Occipital lobe (tissue), 2 donors: ENCODE data around the gene TSEN2. TPM values are rescaled to one million over a fixed set of nuclear protein-coding genes. Genes with fewer than 3 reads are reported as not detected.

Experiments
- DNase-seq: peaks from one replicate; lab custom pipeline; 2025; lab: John Stamatoyannopoulos, UW
- total RNA-seq: library from RNA; depleted of rRNA; stranded (reverse); fragments of >200 nt; gene quantifications from one replicate; pipeline ENCODE4 v1.2.3, GENCODE V29; 2014

Gene TSEN2
- total RNA-seq, 1 donor from 2014 or later = 29.3 TPM

DNA sequence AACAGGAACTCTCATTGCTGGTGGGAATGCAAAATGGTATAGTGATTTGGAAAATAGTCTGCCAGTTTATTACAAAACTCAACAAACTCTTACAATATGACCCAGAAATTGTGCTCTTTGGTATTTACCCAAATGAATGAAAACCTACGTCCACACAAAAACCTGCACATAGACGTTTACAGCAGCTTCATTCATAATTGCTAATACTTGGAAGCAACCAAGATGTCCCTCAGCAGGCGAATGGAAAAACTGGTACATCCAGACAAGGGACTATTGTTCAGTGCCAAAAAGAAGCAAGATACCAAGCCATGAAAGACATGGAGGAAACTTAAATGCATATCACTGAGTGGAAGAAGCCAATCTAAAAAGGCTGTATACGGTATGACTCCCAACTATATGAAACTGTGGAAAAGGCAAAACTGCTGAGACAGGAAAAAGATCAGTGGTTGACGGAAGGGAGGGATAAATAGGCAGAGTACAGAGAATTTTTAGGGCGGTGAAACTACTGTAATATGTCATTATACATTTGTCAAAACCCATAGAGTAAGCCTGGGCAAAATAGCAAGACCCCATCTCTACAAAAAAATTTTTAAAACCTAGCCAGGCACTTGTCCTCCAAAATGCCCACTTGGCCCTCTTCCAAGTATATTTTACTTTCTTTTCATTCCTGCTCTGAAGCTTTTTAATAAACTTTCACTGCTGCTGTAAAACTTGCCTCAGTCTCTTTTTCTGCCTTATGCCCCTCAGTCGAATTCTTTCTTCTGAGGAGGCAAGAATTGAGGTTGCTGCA is 65.9 kb downstream of the TSEN2 start:
- no peak for DNase-seq

DNA sequence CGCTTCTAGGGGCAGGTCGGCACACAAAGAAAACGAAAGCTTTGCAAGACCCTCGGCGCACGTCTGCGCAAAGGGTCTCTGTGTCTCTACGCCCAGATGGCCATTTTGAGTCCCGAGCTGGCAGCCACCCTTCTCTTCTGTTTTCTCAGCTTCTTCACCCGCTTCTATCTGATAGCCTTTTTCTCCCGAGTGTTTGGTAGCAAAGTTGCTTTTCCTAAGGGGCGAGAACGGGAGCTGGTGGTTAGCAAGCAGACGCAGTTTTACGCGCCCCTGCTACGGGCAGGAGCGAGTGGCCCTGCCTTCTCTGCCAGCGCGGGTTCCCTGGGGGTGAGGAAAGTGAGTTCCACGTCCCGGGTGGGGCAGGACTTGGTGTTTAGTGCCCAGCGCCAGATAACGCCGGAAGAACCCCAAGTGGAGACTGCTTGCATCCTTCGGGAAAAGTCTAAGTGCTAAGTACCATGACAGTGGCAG is 69.7 kb downstream of the TSEN2 start:
- DNase-seq = peak; percentile 5

DNA sequence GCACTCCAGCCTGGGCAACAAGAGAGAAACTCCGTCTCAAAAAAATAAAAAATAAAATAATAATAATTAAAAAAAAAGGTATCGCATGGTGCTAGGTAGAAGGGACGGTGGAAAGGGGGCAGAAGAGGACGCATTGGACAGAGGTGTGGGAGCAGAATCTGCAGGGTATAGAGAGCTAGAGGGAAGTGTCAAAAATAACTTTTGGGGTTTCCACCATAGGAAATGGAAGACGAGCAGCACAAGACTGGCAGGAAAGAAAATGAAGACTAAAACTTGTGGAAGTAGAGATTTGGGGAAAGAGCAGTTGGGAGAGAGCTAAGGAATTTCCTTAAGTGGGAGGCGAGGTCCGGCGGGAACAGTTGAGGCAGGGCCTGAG is 72.0 kb downstream of the TSEN2 start:
- DNase-seq = no peak

DNA sequence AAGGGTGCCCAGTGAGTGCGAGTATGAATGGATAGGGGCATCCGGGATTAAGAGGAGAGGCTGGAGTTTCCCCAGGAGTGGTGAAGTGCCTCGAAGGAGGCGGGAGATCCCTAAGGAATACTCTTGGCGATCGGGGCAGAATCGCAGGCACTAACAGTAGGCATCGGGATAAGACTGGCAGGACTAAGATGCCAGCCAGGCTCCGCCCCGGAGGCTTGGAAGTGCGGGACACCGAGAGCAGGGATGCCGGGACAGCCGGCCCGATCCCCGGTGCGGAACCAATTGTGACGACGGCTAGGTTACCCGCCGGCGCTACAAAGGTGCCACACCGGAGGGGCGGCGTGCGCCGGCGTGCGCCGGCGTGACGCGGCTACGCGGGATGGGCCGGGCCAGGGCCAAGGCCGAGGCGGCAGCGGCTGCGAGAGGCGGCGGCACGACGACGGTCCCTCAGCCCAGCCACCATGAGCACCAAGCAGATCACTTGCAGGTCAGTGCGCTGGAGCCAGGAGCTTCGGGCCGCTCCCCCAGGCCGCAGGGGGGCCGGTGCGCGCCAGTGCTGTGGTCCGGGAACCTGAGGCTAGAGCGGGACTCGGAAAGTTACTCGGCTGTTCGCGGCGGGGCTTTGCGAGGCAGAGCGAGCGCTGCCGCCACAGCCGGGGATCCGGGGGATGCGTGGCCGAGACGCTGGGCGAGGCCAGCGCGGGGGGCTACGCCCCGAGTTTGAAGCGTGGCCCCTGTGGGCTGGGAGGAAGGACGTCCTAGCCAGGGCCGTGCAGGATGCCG is 72.6 kb downstream of the TSEN2 start, which contains the start of gene MKRN2:
MKRN2 (plus strand) TSS at position 398 of the 783 bp plus-strand sequence; CDS start at position 462, 64 bp downstream.
- DNase-seq = peak; percentile 89

DNA sequence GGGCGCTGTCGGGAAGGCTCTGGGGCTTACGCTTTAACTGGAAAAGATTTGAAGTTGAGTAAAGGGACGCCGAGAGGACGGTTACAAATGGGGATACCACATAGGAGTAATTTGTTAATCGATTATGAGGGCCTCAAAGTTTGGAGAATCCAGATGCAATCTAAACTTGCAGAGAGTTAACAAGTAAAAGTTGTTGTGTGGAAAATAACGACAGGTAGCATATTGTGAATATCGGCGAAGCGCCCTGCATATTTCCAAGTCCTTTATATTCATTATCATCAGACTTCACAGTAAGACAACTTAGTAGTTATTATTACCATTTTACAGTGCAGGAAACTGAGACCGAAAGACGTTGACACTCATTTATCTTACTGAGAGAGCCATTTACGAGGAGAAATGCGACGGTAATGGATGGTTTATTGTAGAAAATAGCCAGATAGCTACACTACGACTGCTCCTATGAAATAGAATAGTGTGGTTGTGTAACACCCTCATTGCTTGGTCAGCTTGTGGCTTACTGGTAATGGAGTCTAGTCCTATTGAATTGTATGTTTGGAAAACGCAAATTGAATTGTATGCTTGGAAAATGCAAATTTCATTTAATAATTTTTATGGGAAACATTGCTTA is 73.3 kb downstream of the TSEN2 start:
- no peak for DNase-seq

DNA sequence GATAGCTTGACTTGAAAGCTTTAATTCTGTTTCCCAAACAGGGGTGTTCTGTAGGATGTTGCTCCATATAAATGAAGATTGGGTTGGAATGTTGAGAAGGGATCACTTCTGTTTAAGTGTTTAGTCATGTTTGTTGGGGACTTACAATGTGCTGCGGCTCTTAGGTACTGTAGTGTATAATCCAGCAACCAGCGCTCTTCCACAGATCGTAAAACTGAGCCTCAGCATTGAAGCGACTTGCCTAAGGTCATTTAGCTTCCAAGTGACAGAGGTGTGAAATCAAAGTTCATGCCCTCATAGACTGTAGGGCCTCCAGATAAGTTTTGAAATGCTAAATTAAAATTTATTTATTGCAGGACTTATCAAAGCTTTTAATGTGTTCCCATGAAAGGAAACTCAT is 74.4 kb downstream of the TSEN2 start:
- no peak for DNase-seq

DNA sequence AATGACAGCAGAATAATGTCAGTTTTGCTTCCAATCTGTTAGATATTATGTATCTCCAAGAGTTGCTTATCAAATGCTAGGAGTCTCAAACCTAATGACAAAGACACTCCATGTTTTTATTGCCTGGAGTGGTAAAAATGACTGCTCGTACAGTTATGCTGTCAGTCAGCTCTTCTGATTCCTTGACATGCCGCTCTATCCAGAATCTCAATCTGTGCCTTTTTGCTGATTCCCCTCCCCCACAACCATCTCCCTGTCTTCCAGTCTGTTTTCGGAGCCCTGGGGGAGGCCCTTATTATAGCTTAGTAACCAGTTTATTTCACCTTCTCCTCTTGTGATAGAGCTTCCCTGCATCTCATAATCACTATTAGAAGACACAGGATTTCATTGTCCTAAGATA is 75.2 kb downstream of the TSEN2 start:
- DNase-seq = no peak

DNA sequence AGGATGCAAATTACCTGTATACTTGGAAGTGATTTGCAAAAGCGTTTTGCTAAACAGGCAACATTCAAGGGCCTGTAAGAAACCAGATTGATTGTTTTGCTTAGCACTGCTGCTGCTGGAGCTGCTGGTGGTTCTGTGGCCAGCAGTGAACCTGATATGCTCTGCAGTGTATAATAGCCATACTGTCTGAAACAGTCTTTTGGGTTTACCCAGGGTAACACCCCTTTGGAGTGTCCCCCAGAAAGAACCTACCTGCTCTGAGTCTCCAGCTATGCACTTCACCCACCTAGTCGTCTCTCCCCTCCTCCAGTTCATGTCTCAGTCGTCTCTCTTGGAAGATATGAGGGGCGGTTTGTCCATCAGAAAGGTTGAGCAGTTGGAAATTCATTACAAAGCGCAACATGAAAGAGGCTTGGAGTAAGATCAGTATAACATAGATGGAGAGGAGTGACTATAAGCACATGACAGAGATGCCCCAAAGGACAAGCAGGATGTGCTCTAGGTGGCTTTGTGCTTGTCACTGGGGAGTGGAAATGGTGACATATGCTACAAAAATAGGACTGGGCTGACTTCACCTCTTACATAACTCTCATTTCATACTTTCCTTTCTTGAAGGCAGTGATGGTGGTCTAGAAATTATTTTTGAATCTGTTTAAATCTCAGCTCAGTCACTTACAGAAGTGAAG is 76.4 kb downstream of the TSEN2 start:
- DNase-seq = no peak

DNA sequence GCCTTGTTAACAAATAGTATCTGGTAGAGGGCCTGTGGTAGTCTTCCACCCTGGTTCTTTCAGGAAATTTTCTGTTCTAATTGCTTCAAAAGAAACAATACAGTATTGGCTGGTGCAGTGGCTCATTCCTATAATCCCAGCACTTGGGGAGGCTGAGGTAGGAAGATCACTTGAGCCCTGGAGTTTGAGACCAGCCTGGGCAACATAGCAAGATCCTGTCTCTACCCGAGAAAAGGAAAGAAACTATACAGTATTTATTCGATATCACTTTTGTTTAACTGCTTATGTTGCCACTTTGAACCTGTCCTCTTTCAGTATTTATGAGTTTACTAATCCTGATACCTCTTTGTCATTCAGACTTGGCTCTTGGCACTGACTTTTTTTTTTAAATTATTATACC is 77.1 kb downstream of the TSEN2 start:
- no peak for DNase-seq

DNA sequence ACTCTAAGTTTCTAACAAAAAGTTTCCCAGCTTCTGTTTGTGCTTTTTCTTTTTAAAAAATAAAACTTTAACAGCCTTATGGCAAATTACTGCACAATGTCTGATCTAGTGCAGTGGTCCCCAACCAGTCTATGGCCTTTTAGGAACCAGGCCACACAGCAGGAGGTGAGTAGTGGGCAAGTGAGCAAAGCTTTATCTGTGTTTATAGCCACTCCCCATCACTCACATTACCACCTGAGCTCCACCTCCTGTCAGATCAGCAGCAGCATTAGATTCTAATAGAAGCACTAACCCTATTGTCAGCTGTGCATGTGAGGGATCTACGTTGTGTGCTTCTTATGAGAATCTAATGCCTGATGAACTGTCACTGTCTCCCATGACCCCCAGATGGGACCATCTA is 78.2 kb downstream of the TSEN2 start:
- no peak for DNase-seq

DNA sequence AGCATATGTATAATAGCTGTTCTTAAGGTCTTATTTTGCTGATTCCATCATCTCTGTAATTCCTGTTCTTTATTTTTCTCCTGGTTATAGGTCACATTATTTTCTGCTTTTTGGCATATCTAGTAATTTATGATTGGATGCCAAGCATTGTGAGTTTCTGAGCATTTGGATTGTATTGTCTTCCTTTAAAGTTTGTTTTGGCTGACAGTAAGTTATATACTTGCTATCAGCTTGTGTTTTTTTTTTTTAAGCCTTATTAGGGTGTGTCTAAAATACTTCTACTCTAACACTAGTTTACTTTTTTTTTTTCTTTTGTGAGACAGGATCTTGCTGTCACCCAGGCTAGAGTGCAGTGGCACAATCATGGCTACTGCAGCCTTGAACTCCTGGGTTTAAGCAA is 82.7 kb downstream of the TSEN2 start:
- no peak for DNase-seq

DNA sequence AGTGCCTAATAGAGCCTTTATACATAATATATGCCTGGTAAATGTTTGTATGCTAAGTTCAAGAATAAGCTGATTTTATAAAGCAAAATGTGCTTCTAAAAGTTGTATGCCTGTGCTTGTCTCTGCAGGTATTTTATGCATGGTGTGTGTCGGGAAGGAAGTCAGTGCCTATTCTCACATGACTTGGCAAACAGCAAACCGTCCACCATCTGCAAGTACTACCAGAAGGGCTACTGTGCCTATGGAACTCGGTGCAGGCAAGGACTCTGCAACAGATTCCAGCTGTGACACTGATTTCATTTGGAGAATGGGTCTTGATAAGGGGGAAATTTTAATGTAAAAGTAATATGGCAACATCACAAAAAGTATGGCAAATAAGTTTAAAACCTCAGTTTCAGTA is 84.5 kb downstream of the TSEN2 start:
- no peak for DNase-seq

DNA sequence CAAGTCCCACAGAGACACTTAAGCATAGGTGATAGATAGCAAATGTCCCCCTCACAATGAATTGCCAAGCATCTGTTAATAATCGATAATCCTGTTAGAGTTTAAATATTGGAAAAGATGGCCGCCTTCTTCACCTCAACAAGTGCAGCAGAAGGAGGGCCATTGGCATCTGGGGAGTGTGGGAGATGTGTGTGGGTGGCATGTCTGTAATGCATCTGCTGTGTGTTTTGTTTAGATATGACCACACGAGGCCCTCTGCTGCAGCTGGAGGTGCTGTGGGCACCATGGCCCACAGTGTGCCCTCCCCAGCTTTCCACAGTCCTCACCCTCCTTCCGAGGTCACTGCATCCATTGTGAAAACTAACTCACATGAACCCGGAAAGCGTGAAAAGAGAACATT is 85.6 kb downstream of the TSEN2 start:
- no peak for DNase-seq

DNA sequence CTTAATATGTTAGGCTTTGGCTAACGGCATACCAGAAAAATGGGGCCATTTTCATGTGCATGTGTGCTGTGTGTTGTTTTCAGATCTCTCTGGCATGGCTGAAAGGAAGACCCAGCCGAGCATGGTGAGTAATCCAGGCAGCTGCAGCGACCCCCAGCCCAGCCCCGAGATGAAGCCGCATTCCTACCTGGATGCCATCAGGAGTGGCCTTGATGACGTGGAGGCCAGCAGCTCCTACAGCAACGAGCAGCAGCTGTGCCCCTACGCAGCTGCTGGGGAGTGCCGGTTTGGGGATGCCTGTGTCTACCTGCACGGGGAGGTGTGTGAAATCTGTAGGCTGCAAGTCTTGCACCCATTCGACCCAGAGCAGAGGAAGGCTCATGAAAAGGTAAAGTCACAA is 87.7 kb downstream of the TSEN2 start:
- DNase-seq = no peak

DNA sequence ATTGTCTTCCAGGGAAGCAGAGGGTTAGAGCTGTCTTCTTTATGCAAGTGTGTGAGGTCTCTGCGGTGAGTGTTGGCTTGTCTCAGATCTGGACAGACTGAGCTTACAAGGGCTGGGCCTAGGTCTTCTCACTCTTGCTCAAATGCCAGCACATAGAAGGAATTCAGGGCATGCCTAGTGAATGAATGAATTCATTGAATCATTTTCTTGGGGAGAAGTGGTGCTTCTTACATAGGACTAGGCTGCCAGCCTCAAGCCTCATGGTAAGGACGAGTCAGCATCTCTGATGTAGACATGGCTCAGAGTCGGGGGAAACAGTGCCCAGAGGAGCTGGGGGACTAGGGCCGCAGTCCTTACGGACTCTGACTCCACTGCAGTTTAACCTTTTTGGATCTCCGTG is 89.9 kb downstream of the TSEN2 start:
- DNase-seq = no peak

DNA sequence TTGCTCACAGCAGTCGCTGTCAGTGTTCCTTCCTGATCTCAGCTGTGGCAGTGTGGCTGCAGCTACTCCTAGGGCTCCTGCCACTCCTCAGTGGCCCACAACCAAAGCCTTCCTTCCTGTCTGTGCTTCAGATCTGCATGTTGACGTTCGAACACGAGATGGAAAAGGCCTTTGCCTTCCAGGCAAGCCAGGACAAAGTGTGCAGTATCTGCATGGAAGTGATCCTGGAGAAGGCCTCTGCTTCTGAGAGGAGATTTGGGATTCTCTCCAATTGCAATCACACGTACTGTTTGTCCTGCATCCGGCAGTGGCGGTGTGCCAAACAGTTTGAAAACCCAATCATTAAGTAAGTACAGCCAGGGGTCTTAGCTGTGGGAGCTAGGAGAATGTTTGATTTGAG is 90.4 kb downstream of the TSEN2 start:
- no peak for DNase-seq

DNA sequence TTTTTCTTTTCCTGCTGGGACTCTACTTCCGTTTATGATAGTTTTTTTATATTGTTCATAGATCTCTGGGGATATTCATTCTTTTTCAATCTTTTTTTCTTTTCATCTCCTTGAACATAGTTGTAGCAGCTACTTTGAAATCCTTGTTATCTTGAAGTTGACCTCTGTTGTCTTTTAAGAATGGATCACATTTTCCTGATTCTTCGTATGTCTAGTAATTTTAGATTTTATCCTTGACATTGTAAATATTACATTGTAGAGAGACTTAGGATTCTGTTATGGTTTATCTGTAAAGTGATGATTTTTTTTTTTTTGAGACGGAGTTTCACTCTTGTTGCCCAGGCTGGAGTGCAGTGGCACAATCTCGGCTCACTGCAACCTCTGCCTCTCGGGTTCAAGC is 93.1 kb downstream of the TSEN2 start:
- no peak for DNase-seq

DNA sequence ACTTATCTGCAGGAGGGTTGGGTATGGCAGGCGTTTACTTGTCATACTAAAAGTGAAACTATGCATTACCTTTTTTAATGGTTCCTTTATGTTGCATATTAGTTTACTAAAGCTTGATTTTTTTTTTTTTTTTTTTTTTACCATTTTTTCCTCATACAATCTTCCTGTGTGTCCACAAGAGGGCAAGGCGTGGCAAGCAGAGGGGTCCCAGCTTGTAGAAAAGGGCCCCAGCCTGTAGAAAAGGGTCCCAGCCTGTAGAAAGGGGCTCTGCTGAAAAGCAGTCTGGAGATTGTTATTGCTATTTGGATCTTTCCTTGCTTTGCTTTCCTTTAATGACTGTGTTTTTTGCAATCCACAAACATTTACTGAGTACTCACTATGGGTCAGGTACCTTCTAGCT is 94.5 kb downstream of the TSEN2 start:
- DNase-seq = no peak

DNA sequence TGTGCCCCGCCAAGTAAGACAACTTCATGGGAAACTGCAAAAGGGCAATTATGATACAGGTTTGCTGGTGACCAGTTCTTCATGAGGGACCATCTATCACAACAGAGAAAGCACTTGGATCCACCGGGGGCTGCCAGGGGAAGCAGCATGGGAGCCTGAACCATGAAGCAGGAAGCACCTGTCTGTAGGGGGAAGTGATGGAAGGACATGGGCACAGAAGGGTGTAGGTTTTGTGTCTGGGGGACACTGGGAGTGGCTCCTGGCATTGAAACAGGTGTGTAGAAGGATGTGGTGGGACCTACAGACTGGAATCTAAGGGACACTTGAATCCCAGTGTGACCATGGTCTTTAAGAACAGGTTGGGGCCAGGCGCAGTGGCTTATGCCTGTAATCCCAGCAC is 95.2 kb downstream of the TSEN2 start:
- no peak for DNase-seq

DNA sequence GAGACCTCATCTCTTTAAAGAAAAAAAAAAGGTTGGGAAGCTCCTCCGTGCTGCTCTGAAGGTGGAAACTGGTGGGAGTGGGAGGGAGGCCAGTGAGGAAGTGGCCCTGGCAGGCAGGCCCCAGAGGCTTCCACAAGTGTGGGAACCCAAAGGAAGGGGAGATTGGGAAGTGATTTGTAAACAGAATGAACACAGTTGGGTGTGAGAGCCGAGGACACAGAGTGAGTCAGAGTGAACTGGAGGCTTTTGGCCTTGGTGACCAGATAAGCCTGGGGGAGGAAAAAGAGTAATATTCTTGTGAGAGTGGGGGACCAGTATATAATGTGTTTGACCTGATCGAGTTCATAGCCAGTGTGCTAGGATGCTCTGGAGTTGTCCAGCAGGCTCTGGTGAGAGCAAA is 95.6 kb downstream of the TSEN2 start:
- no peak for DNase-seq

DNA sequence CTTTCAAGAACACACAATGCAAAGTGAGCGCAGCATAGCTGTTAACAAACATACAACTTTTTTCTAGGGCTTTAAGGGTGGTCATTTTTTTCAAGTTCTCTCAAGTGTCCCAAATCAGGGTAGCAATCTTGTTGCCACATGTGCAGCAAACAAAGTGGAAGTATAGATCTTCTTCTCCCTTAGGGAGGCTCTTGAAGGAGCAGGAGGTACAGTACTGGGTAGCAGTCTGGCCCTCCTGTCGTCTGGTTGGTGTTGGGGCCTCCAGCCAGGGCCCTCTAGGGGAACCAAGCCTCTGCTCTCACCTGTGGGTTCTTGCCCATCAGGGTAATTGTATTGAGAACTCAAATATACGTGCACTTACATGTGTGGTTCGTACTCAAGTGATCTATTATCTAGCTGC is 98.5 kb downstream of the TSEN2 start:
- DNase-seq = no peak
